Activated gamma-delta T cell treated with anti-CD3 and anti-CD28 coated beads, Interleukin-2, amount 50 U/mL, for 16 hours (primary cell): ENCODE results near the gene IL19.
"Not testable (repeated sequence)": the region's sequence is repeated elsewhere in the genome, so short reads cannot be mapped to it uniquely, and the experiment has no call there.

Experiments
- DNase-seq: peaks from one replicate; pipeline ENCODE4 v3.0.0-alpha.2; 2020; ENCODE audit warnings: low read depth

IL19 gene

GRCh38 chr1:206833801-206834200 lies 63.2 kb downstream of the IL19 start:
- no peak for DNase-seq

- no peak for DNase-seq
Observed at GRCh38 chr1:206834217-206834616, 63.6 kb downstream of the IL19 start.

- DNase-seq, result no peak
Observed at GRCh38 chr1:206834711-206835110, 64.1 kb downstream of the IL19 start.

- DNase-seq, result no peak
Observed at GRCh38 chr1:206835186-206835585, 64.6 kb downstream of the IL19 start.

- no peak for DNase-seq
Observed at GRCh38 chr1:206836111-206836510, 65.5 kb downstream of the IL19 start.

GRCh38 chr1:206839006-206839560 lies 68.5 kb downstream of the IL19 start:
- DNase-seq, result no peak

GRCh38 chr1:206839857-206840256 lies 69.3 kb downstream of the IL19 start:
- DNase-seq, result no peak

- DNase-seq, result no peak
Observed at GRCh38 chr1:206841609-206842323, 71.2 kb downstream of the IL19 start.

- DNase-seq, result no peak
Observed at GRCh38 chr1:206842854-206843253, 72.3 kb downstream of the IL19 start.

- no peak for DNase-seq
Observed at GRCh38 chr1:206843626-206844025, 73.1 kb downstream of the IL19 start.

- no peak for DNase-seq
Observed at GRCh38 chr1:206846487-206846886, 75.9 kb downstream of the IL19 start.

- DNase-seq, result no peak
Observed at GRCh38 chr1:206847337-206847834, 76.8 kb downstream of the IL19 start.

GRCh38 chr1:206847946-206848345 lies 77.4 kb downstream of the IL19 start:
- DNase-seq, result no peak

- DNase-seq, result no peak
Observed at GRCh38 chr1:206850401-206850800, 79.8 kb downstream of the IL19 start.

GRCh38 chr1:206851341-206852010 lies 80.9 kb downstream of the IL19 start:
- DNase-seq, result no peak

- not testable (repeated sequence) for DNase-seq
Observed at GRCh38 chr1:206852662-206853061, 82.1 kb downstream of the IL19 start.

- not testable (repeated sequence) for DNase-seq
Observed at GRCh38 chr1:206853696-206854095, 83.1 kb downstream of the IL19 start.

- no peak for DNase-seq
Observed at GRCh38 chr1:206854401-206855129, 84.0 kb downstream of the IL19 start.

- DNase-seq, result no peak
Observed at GRCh38 chr1:206855859-206856258, 85.3 kb downstream of the IL19 start.

- DNase-seq, result no peak
Observed at GRCh38 chr1:206856674-206857464, 86.3 kb downstream of the IL19 start.

GRCh38 chr1:206859082-206859521 lies 88.5 kb downstream of the IL19 start:
- no peak for DNase-seq

GRCh38 chr1:206860165-206860564 lies 89.6 kb downstream of the IL19 start:
- no peak for DNase-seq
